Kidney (tissue), 14 donors: ENCODE data around the gene PITPNM3. TPM values are rescaled to one million over a fixed set of nuclear protein-coding genes. Genes with fewer than 3 reads are reported as not detected.

ENCODE experiments used
- DNase-seq, 5 donors: peaks; one replicate each; pipeline ENCODE4 v3.0.0-alpha.2; 2013 to 2020
- FAIRE-seq: peaks from 2 replicates; lab custom pipeline; 2012; peaks lifted over from hg19 to GRCh38; lab: Jason Lieb, UNC
- H3K27ac ChIP-seq, 2 donors: one replicate each; pipeline ENCODE4 v1.7.0; 2013; ENCODE audit warnings: low read depth in 2 of 2, low read length in 2 of 2, inconsistent platforms in 1 of 2
- H3K27me3 ChIP-seq: one replicate; pipeline ENCODE4 v1.7.1; 2013; ENCODE audit warnings: low read length, inconsistent platforms; ENCODE audit not compliant: control insufficient read depth, insufficient read depth
- H3K36me3 ChIP-seq, 3 donors: one replicate each; pipeline versions ENCODE4 v1.7.0 to v1.7.1; 2013; ENCODE audit warnings: low read length in 3 of 3, control low read depth in 1 of 3, inconsistent platforms in 1 of 3; ENCODE audit not compliant: insufficient read depth in 3 of 3, control insufficient read depth in 2 of 3
- H3K4me1 ChIP-seq, 3 donors: one replicate each; pipeline versions ENCODE4 v1.7.0 to v1.7.1; 2013; ENCODE audit warnings: low read length in 3 of 3, inconsistent platforms in 1 of 3, low read depth in 1 of 3; ENCODE audit not compliant: control insufficient read depth in 2 of 3, insufficient read depth in 2 of 3
- H3K4me3 ChIP-seq, 3 donors: one replicate each; pipeline versions ENCODE4 v1.7.0 to v1.8.1; 2013; ENCODE audit warnings: low read length in 3 of 3, control low read depth in 1 of 3, inconsistent platforms in 1 of 3
- H3K9ac ChIP-seq, 3 donors: one replicate each; pipeline versions ENCODE4 v1.7.0 to v1.7.1; 2013; ENCODE audit warnings: low read length in 3 of 3, control low read depth in 1 of 3, inconsistent platforms in 1 of 3
- H3K9me3 ChIP-seq, 3 donors: one replicate each; pipeline versions ENCODE4 v1.7.0 to v1.7.1; 2013; ENCODE audit warnings: low read length in 3 of 3, control low read depth in 1 of 3, inconsistent platforms in 1 of 3; ENCODE audit not compliant: control insufficient read depth in 2 of 3, insufficient read depth in 1 of 3
- CTCF ChIP-seq: IDR thresholded peaks from 3 replicates; pipeline ENCODE4 v1.5.1; 2012; ENCODE audit warnings: mild to moderate bottlenecking, moderate library complexity, borderline replicate concordance; ENCODE audit not compliant: insufficient read depth; ENCODE audit errors: extremely low read depth
- intact Hi-C: fragments of 100-400 bp; cut with DNase I; formaldehyde crosslinking; loops from one replicate; pipeline ENCODE4 v1.11.1; 2022
- polyA plus RNA-seq: library from polyadenylated mRNA; stranded (reverse); fragments of 350-450 nt; fragmentation: Illumina TruSeq; extraction: RNeasy Lipid Tissue Mini Kit (QIAGEN cat#74804); gene quantifications from one replicate; pipeline ENCODE4 v1.2.3, GENCODE V29; 2014; ENCODE audit warnings: low read depth, low replicate concordance; ENCODE audit not compliant: insufficient read depth
- total RNA-seq: library from RNA; stranded (reverse); fragmentation: NEBNext Ultra II Directional; extraction: Animal tissue kit (Norgen Biotek cat#: 25700); gene quantifications from one replicate; pipeline ENCODE4 v1.2.1, GENCODE V29; 2021
- donor health status: control.
- donor health status: control.
- donor health status: control.
- donor health status: control.
- donor health status: control.
- donor health status: DM: yes; HTN: yes; CAD: no.
- donor health status: Normal renal cell carcinoma (clear cell type).

PITPNM3 gene
- total and polyA plus RNA-seq, 2 donors from 2014 or later = 1.8 to 9.1 TPM

GRCh38 chr17:6555331-6556120 is 829 bp downstream of the PITPNM3 start:
- Histone ChIP-seq H3K9ac (peak overlapping the region in 1 of 3 donors; percentile 55), H3K27ac (peak overlapping the region in 1 of 2 donors; percentile 32), H3K27me3 (no peaks in the 10 kb centered on the region), H3K4me3 (peak overlapping the region in 2 of 3 donors; percentile 18 to 54), H3K4me1 (peaks cover 0 to 26% (median 6%) of the 10 kb centered on the region in 3 donors), H3K9me3 (no peaks in the 10 kb centered on the region), H3K36me3 (no peaks in the 10 kb centered on the region)
- FAIRE-seq (no peak), DNase-seq (peak in 4 of 5 donors; percentile 39 to 75 (median 56))
- intact Hi-C loops = no loop called here
- TF ChIP-seq CTCF = no peak

GRCh38 chr17:6554871-6555330 is 1.5 kb downstream of the PITPNM3 start:
- Histone ChIP-seq H3K27ac (no peak overlapping the region), H3K27me3 (no peaks in the 10 kb centered on the region), H3K4me3 (peak overlapping the region in 2 of 3 donors; percentile 18 to 54), H3K36me3 (no peaks in the 10 kb centered on the region), H3K9me3 (no peaks in the 10 kb centered on the region), H3K4me1 (peaks cover 0 to 26% (median 6%) of the 10 kb centered on the region in 3 donors), H3K9ac (peak overlapping the region in 1 of 3 donors; percentile 55)
- TF ChIP-seq CTCF = no peak
- FAIRE-seq (no peak), DNase-seq (peak in 2 of 5 donors; percentile 27 to 48)
- intact Hi-C loops = no loop called here

- Histone ChIP-seq H3K27me3 (no peaks in the 10 kb centered on the region), H3K9me3 (no peaks in the 10 kb centered on the region), H3K36me3 (no peaks in the 10 kb centered on the region), H3K4me3 (no peak overlapping the region), H3K9ac (no peak overlapping the region), H3K27ac (no peak overlapping the region), H3K4me1 (peaks cover 0 to 26% (median 6%) of the 10 kb centered on the region in 3 donors)
- FAIRE-seq = no peak
- intact Hi-C loops = no loop called here
- peak in 3 of 5 donors; percentile 44 to 60 (median 50) for DNase-seq
- TF ChIP-seq CTCF = no peak
Measured at GRCh38 chr17:6554342-6554741, 2.0 kb downstream of the PITPNM3 start.
